22Rv1 (cell line): Measurements from ENCODE around the gene CHMP2B.

Source experiments
- CTCF ChIP-seq: fragments of 450-650 bp; IDR thresholded peaks from 2 replicates; pipeline ENCODE4 v1.5.1; 2017; ENCODE audit warnings: mild to moderate bottlenecking
- ZFX ChIP-seq: fragments of 450-650 bp; IDR thresholded peaks from 2 replicates; pipeline ENCODE4 v1.6.1; 2017; ENCODE audit warnings: antibody characterized with exemption, borderline replicate concordance

DNA sequence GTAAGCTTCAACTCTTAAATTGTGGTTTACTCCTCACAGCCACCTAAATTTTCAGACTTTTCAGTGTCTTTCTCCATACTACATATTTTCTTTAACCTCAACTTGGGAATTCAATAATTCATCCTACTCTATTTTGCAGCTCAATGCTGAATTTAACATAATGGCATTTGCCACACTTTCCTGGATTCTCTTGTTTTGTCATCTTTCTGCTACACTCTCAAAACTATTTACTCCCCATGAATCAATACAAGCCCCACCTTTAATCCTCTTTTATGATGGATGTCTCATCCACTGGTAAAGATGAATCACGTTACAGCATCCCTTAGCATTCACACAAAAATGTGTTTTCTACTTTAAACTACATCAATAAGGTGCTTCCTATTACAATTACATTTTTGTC is 19.6 kb upstream of the CHMP2B start:
- TF ChIP-seq CTCF: no peak
- no peak for TF ChIP-seq ZFX
